Astrocyte (in vitro differentiated cells and primary cell): ENCODE results near the gene CEP128. TPM values are rescaled to one million over a fixed set of nuclear protein-coding genes. Genes with fewer than 3 reads are reported as not detected.

Source experiments
- DNase-seq: peaks from one replicate; pipeline ENCODE4 v3.0.0-alpha.2; 2010; ENCODE audit warnings: low read depth
- FAIRE-seq: peaks from 2 replicates; lab custom pipeline; 2011; peaks lifted over from hg19 to GRCh38; lab: Jason Lieb, UNC
- H2AFZ ChIP-seq: 2 replicates; pipeline ENCODE4 v1.6.0; 2012; ENCODE audit warnings: low read depth, low read length, inconsistent platforms
- H3K27ac ChIP-seq: 2 replicates; pipeline ENCODE4 v1.5.1; 2011; ENCODE audit warnings: low read depth, low read length, inconsistent platforms
- H3K27me3 ChIP-seq: 2 replicates; pipeline ENCODE4 v1.6.0; 2011; ENCODE audit warnings: low read length, inconsistent platforms; ENCODE audit not compliant: insufficient read depth
- H3K36me3 ChIP-seq: 2 replicates; pipeline ENCODE4 v1.5.1; 2011; ENCODE audit warnings: low read length, inconsistent platforms; ENCODE audit not compliant: insufficient read depth
- H3K4me1 ChIP-seq: 2 replicates; pipeline ENCODE4 v1.5.1; 2011; ENCODE audit warnings: low read length, inconsistent platforms; ENCODE audit not compliant: insufficient read depth
- H3K4me2 ChIP-seq: 2 replicates; pipeline ENCODE4 v1.6.0; 2012; ENCODE audit warnings: low read length, inconsistent platforms
- H3K4me3 ChIP-seq: 2 replicates; pipeline ENCODE4 v1.5.1; 2011; ENCODE audit warnings: low read depth, mild to moderate bottlenecking, low read length, inconsistent platforms; ENCODE audit not compliant: insufficient read depth
- H3K79me2 ChIP-seq: 2 replicates; pipeline ENCODE4 v1.6.0; 2012; ENCODE audit warnings: mild to moderate bottlenecking, low read length, inconsistent platforms; ENCODE audit not compliant: insufficient read depth
- H3K9ac ChIP-seq: 2 replicates; pipeline ENCODE4 v1.6.0; 2012; ENCODE audit warnings: mild to moderate bottlenecking, low read length, inconsistent platforms
- H3K9me3 ChIP-seq: 2 replicates; pipeline ENCODE4 v1.5.1; 2012; ENCODE audit warnings: low read depth, mild to moderate bottlenecking, low read length, inconsistent platforms; ENCODE audit not compliant: insufficient read depth
- H4K20me1 ChIP-seq: 2 replicates; pipeline ENCODE4 v1.6.0; 2012; ENCODE audit warnings: low read length, inconsistent platforms; ENCODE audit not compliant: insufficient read depth
- H3K27ac Mint-ChIP-seq: one replicate; pipeline ENCODE4 v1.8.0; 2021; ENCODE audit warnings: mild to moderate bottlenecking, mixed read lengths; ENCODE audit not compliant: unreplicated experiment
- H3K27me3 Mint-ChIP-seq: one replicate; pipeline ENCODE4 v1.8.0; 2021; ENCODE audit warnings: low read depth, mixed read lengths; ENCODE audit not compliant: unreplicated experiment
- H3K36me3 Mint-ChIP-seq: one replicate; pipeline ENCODE4 v1.8.0; 2021; ENCODE audit warnings: low read depth, mixed read lengths; ENCODE audit not compliant: unreplicated experiment
- H3K4me1 Mint-ChIP-seq: one replicate; pipeline ENCODE4 v1.8.0; 2021; ENCODE audit warnings: low read depth, mixed read lengths; ENCODE audit not compliant: unreplicated experiment
- H3K4me3 Mint-ChIP-seq: one replicate; pipeline ENCODE4 v1.8.0; 2021; ENCODE audit warnings: mild to moderate bottlenecking, moderate library complexity, mixed read lengths; ENCODE audit not compliant: unreplicated experiment
- H3K9me3 Mint-ChIP-seq: one replicate; pipeline ENCODE4 v1.8.0; 2021; ENCODE audit warnings: mild to moderate bottlenecking, mixed read lengths; ENCODE audit not compliant: unreplicated experiment
- CTCF ChIP-seq: IDR thresholded peaks from 2 replicates; pipeline ENCODE4 v1.5.1; 2011; ENCODE audit warnings: low read depth, mild to moderate bottlenecking, inconsistent platforms, low read length, moderate library complexity; ENCODE audit not compliant: insufficient read depth
- EZH2 ChIP-seq: IDR thresholded peaks from 2 replicates; pipeline ENCODE4 v1.6.1; 2012; ENCODE audit warnings: mild to moderate bottlenecking, low read length, inconsistent platforms; ENCODE audit not compliant: insufficient read depth
- total RNA-seq: library from RNA; stranded (reverse); gene quantifications from 2 replicates; pipeline ENCODE4 v1.2.1, GENCODE V29; 2021

Gene CEP128
- total RNA-seq, 1 donor from 2014 or later: 6.4 TPM

- Mint-ChIP-seq H3K36me3 (no peaks in the 10 kb centered on the region), H3K9me3 (no peaks in the 10 kb centered on the region), H3K4me1 (no peaks in the 10 kb centered on the region), H3K27ac (no peak overlapping the region), H3K4me3 (no peak overlapping the region), H3K27me3 (peaks cover 20% of the 10 kb centered on the region)
- Histone ChIP-seq H3K9ac (no peak overlapping the region), H3K9me3 (no peaks in the 10 kb centered on the region), H3K27me3 (peaks cover 9% of the 10 kb centered on the region), H3K36me3 (no peaks in the 10 kb centered on the region), H2AFZ (no peak overlapping the region), H3K4me2 (no peak overlapping the region), H3K79me2 (no peaks in the 10 kb centered on the region), H3K4me1 (no peaks in the 10 kb centered on the region), H3K4me3 (no peak overlapping the region), H3K27ac (no peak overlapping the region), H4K20me1 (no peaks in the 10 kb centered on the region)
- DNase-seq: no peak
- FAIRE-seq: no peak
- TF ChIP-seq CTCF (no peak), EZH2 (no peak)
These were observed 17.4 kb upstream of the CEP128 start for GRCh38 chr14:80958939-80959338.

- no peak overlapping the region for H3K27ac ChIP-seq
- DNase-seq (no peak), FAIRE-seq (no peak)
- H3K9me3 ChIP-seq: no peaks in the 10 kb centered on the region
- no peaks in the 10 kb centered on the region for H3K9me3 Mint-ChIP-seq
- no peaks in the 10 kb centered on the region for H3K4me1 Mint-ChIP-seq
- H3K27me3 ChIP-seq: peaks cover 9% of the 10 kb centered on the region
- no peak overlapping the region for H3K27ac Mint-ChIP-seq
- H3K4me3 ChIP-seq: no peak overlapping the region
- H3K4me1 ChIP-seq: no peaks in the 10 kb centered on the region
- H3K79me2 ChIP-seq: no peaks in the 10 kb centered on the region
- no peaks in the 10 kb centered on the region for H3K36me3 ChIP-seq
- no peak overlapping the region for H3K4me2 ChIP-seq
- no peak overlapping the region for H2AFZ ChIP-seq
- TF ChIP-seq EZH2 (no peak), CTCF (no peak)
- H3K4me3 Mint-ChIP-seq: no peak overlapping the region
- H4K20me1 ChIP-seq: no peaks in the 10 kb centered on the region
- peaks cover 20% of the 10 kb centered on the region for H3K27me3 Mint-ChIP-seq
- no peak overlapping the region for H3K9ac ChIP-seq
- no peaks in the 10 kb centered on the region for H3K36me3 Mint-ChIP-seq
These were observed 16.7 kb upstream of the CEP128 start for GRCh38 chr14:80958226-80958625.

- no peak for DNase-seq
These were observed 16.1 kb upstream of the CEP128 start for GRCh38 chr14:80957613-80958012.

More at GRCh38 chr14:80957613-80958012, 16.1 kb upstream of the CEP128 start:
- Histone ChIP-seq H3K36me3 (no peaks in the 10 kb centered on the region), H3K4me1 (no peaks in the 10 kb centered on the region), H3K4me3 (no peak overlapping the region), H3K9me3 (no peaks in the 10 kb centered on the region), H3K79me2 (no peaks in the 10 kb centered on the region), H3K4me2 (no peak overlapping the region), H3K27ac (no peak overlapping the region), H4K20me1 (no peaks in the 10 kb centered on the region), H2AFZ (no peak overlapping the region), H3K9ac (no peak overlapping the region), H3K27me3 (peaks cover 9% of the 10 kb centered on the region)
- Mint-ChIP-seq H3K4me3 (no peak overlapping the region), H3K4me1 (no peaks in the 10 kb centered on the region), H3K27ac (no peak overlapping the region), H3K9me3 (no peaks in the 10 kb centered on the region), H3K36me3 (no peaks in the 10 kb centered on the region), H3K27me3 (peaks cover 20% of the 10 kb centered on the region)
- FAIRE-seq: no peak
- TF ChIP-seq CTCF (no peak), EZH2 (no peak)
